ENCODE results near the gene CCSER1. TPM values are rescaled to one million over a fixed set of nuclear protein-coding genes. Genes with fewer than 3 reads are reported as not detected.

CCSER1 gene
- total and polyA plus RNA-seq, 2 donors (not counting 1 experiment from before 2014, with no cell fraction given), result under 0.01 TPM; not detected in 1

DNA sequence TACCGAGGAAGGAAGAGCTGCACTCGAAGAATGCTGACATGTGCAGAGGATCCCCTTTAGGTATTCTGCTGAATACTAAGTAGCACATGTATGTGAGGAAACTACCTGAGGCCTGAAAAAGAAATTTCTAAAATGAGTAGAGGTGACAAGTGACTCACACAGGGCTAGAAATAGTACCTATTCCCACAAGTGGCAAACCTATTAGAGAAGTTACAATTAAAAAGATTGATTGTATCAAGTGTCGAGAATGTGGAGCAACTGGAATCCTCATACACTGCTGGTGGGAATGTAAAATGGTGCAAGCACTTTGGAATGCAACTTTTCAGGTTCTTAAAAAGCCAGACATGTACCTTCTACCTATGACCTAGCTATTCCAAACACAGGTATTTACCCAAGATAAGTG, 47.4 kb downstream of the CCSER1 start:
- Histone ChIP-seq H3K9me3 (ENCODE audit: control insufficient read depth, insufficient read depth, low read depth, low read length) (no peaks in the 10 kb centered on the region), H3K9ac (ENCODE audit: insufficient read depth, low read length) (no peak overlapping the region), H3K4me3 (replicated peaks in 1 of 4; ENCODE audit: control extremely low read depth in 1 of 4, insufficient read depth in 1 of 4, low read depth in 3 of 4, low read length in 4 of 4) (no peak overlapping the region), H2AFZ (ENCODE audit: low read length) (no peak overlapping the region), H3K36me3 (ENCODE audit: control insufficient read depth, insufficient read depth, low read length) (no peaks in the 10 kb centered on the region), H3K79me2 (ENCODE audit: control insufficient read depth, insufficient read depth, low read length) (no peaks in the 10 kb centered on the region), H3K27ac (ENCODE audit: insufficient read depth, low read length) (no peak overlapping the region), H3K4me2 (ENCODE audit: extremely low read depth, insufficient read depth, low read length) (no peak overlapping the region), H3K27me3 (ENCODE audit: control insufficient read depth, insufficient read depth, low read length) (no peaks in the 10 kb centered on the region), H4K20me1 (ENCODE audit: control insufficient read depth, extremely low read depth, insufficient read depth, low read length) (no peaks in the 10 kb centered on the region), H3K4me1 (ENCODE audit: control insufficient read depth, extremely low read depth, insufficient read depth, low read length) (no peaks in the 10 kb centered on the region)
- DNase-seq (ENCODE audit: low read depth in 2 of 2), result no peak
- TF ChIP-seq CTCF (conservative IDR thresholded peaks at IDR 0.05 in 1 of 2, IDR thresholded peaks at IDR 0.05 in 1 of 2; ENCODE audit: low read depth in 1 of 2, low read length in 2 of 2) (no peak), EZH2 (IDR thresholded peaks at IDR 0.05; ENCODE audit: low read length, missing control alignments) (no peak)

- no peak for DNase-seq (ENCODE audit: low read depth in 2 of 2)
- Histone ChIP-seq H3K4me1 (ENCODE audit: control insufficient read depth, extremely low read depth, insufficient read depth, low read length) (no peaks in the 10 kb centered on the region), H3K9me3 (ENCODE audit: control insufficient read depth, insufficient read depth, low read depth, low read length) (no peaks in the 10 kb centered on the region), H3K9ac (ENCODE audit: insufficient read depth, low read length) (no peak overlapping the region), H3K36me3 (ENCODE audit: control insufficient read depth, insufficient read depth, low read length) (no peaks in the 10 kb centered on the region), H2AFZ (ENCODE audit: low read length) (no peak overlapping the region), H3K27ac (ENCODE audit: insufficient read depth, low read length) (no peak overlapping the region), H3K4me3 (replicated peaks in 1 of 4; ENCODE audit: control extremely low read depth in 1 of 4, insufficient read depth in 1 of 4, low read depth in 3 of 4, low read length in 4 of 4) (no peak overlapping the region), H3K79me2 (ENCODE audit: control insufficient read depth, insufficient read depth, low read length) (no peaks in the 10 kb centered on the region), H3K27me3 (ENCODE audit: control insufficient read depth, insufficient read depth, low read length) (no peaks in the 10 kb centered on the region), H3K4me2 (ENCODE audit: extremely low read depth, insufficient read depth, low read length) (no peak overlapping the region), H4K20me1 (ENCODE audit: control insufficient read depth, extremely low read depth, insufficient read depth, low read length) (no peaks in the 10 kb centered on the region)
- TF ChIP-seq CTCF (conservative IDR thresholded peaks at IDR 0.05 in 1 of 2, IDR thresholded peaks at IDR 0.05 in 1 of 2; ENCODE audit: low read depth in 1 of 2, low read length in 2 of 2) (no peak), EZH2 (IDR thresholded peaks at IDR 0.05; ENCODE audit: low read length, missing control alignments) (no peak)
Measured at GRCh38 chr4:90181644-90182043, 54.5 kb downstream of the CCSER1 start.

GRCh38 chr4:90183254-90183653, 56.1 kb downstream of the CCSER1 start:
- Histone ChIP-seq H3K27me3 (ENCODE audit: control insufficient read depth, insufficient read depth, low read length) (no peaks in the 10 kb centered on the region), H2AFZ (ENCODE audit: low read length) (no peak overlapping the region), H3K36me3 (ENCODE audit: control insufficient read depth, insufficient read depth, low read length) (no peaks in the 10 kb centered on the region), H3K79me2 (ENCODE audit: control insufficient read depth, insufficient read depth, low read length) (no peaks in the 10 kb centered on the region), H3K4me2 (ENCODE audit: extremely low read depth, insufficient read depth, low read length) (no peak overlapping the region), H3K27ac (ENCODE audit: insufficient read depth, low read length) (no peak overlapping the region), H3K9ac (ENCODE audit: insufficient read depth, low read length) (no peak overlapping the region), H3K4me3 (replicated peaks in 1 of 4; ENCODE audit: control extremely low read depth in 1 of 4, insufficient read depth in 1 of 4, low read depth in 3 of 4, low read length in 4 of 4) (no peak overlapping the region), H3K4me1 (ENCODE audit: control insufficient read depth, extremely low read depth, insufficient read depth, low read length) (no peaks in the 10 kb centered on the region), H3K9me3 (ENCODE audit: control insufficient read depth, insufficient read depth, low read depth, low read length) (no peaks in the 10 kb centered on the region), H4K20me1 (ENCODE audit: control insufficient read depth, extremely low read depth, insufficient read depth, low read length) (no peaks in the 10 kb centered on the region)
- no peak for DNase-seq (ENCODE audit: low read depth in 2 of 2)
- TF ChIP-seq EZH2 (IDR thresholded peaks at IDR 0.05; ENCODE audit: low read length, missing control alignments), result no peak
- TF ChIP-seq CTCF (conservative IDR thresholded peaks at IDR 0.05 in 1 of 2, IDR thresholded peaks at IDR 0.05 in 1 of 2; ENCODE audit: low read depth in 1 of 2, low read length in 2 of 2), result no peak

Data from fibroblast of lung (primary cell).